K562 (cell line): Measurements from ENCODE around the gene CHTOP. TPM values are rescaled to one million over a fixed set of nuclear protein-coding genes. Genes with fewer than 3 reads are reported as not detected.

Experiments used
- ETS2 ChIP-seq: IDR thresholded peaks from 2 replicates; pipeline ENCODE4 v1.6.1; 2016; ENCODE audit warnings: borderline replicate concordance, missing genetic modification characterization, mild to moderate bottlenecking, moderate library complexity, missing compliant biosample characterization; ENCODE audit not compliant: poor library complexity, severe bottlenecking
- JUND ChIP-seq, 2 experiments: IDR thresholded peaks; 2 replicates in 1 of 2; 3 replicates in 1 of 2; pipeline ENCODE4 v1.6.1; 2011; ENCODE audit warnings: borderline replicate concordance in 2 of 2, low read depth in 2 of 2, low read length in 2 of 2, improper control_type of control experiment in 1 of 2, missing biosample characterization in 1 of 2, missing genetic modification characterization in 1 of 2, missing genetic modification reagents in 1 of 2
- MAFK ChIP-seq: IDR thresholded peaks from 2 replicates; pipeline ENCODE4 v1.6.1; 2011; ENCODE audit warnings: low read length, improper control_type of control experiment
- MCM3 ChIP-seq: fragments of 450-650 bp; IDR thresholded peaks from 2 replicates; pipeline ENCODE4 v1.6.1; 2016
- MTA1 ChIP-seq: fragments of 450-650 bp; IDR thresholded peaks from 2 replicates; pipeline ENCODE4 v1.6.1; 2017; ENCODE audit warnings: borderline replicate concordance
- NELFE ChIP-seq: IDR thresholded peaks from 2 replicates; pipeline ENCODE4 v1.6.1; 2011; ENCODE audit warnings: mild to moderate bottlenecking; ENCODE audit not compliant: insufficient read depth, insufficient read length
- NFATC3 ChIP-seq: fragments of 450-650 bp; IDR thresholded peaks from 2 replicates; pipeline ENCODE4 v1.6.1; 2017; ENCODE audit warnings: mild to moderate bottlenecking
- PHF20 ChIP-seq: fragments of 450-650 bp; IDR thresholded peaks from 2 replicates; pipeline ENCODE4 v1.6.1; 2018; ENCODE audit not compliant: partially characterized antibody
- POLR2B ChIP-seq: fragments of 450-650 bp; IDR thresholded peaks from 2 replicates; pipeline ENCODE4 v1.6.1; 2018; ENCODE audit warnings: low read depth; ENCODE audit not compliant: partially characterized antibody
- TRIM28 ChIP-seq: fragments of 450-650 bp; IDR thresholded peaks from 2 replicates; pipeline ENCODE4 v1.6.1; 2017
- XRCC5 ChIP-seq: fragments of 200-400 bp; formaldehyde crosslinking; IDR thresholded peaks from 2 replicates; pipeline ENCODE4 v1.6.1; 2017; ENCODE audit warnings: low read depth, mild to moderate bottlenecking, low read length
- ZNF3 ChIP-seq: fragments of 250-450 bp; sonication (Bioruptor Pico); IDR thresholded peaks from 2 replicates; pipeline ENCODE4 v1.5.0; 2021; ENCODE audit warnings: mild to moderate bottlenecking, moderate library complexity
- polyA plus RNA-seq, 8 experiments: library from polyadenylated mRNA; depleted of rRNA in 4 of 8; stranded (reverse) in 5 of 8; unstranded in 3 of 8; fragments of >200 nt; fragmentation: Nextera tagmentation in 2 of 8; fragmentation: Illumina TruSeq in 1 of 8; extraction: Ambion mirVana in 2 of 8; extraction: Trizol in 1 of 8; gene quantifications; 2 replicates each; pipeline versions ENCODE4 v1.2.1 to v1.2.3, GENCODE V29; 2011 to 2014; ENCODE audit warnings: inconsistent platforms in 1 of 8, missing spikeins in 1 of 8
- total RNA-seq, 7 experiments: library from RNA; depleted of rRNA in 6 of 7; stranded (reverse); fragments of >200 nt in 6 of 7; fragmentation: Illumina TruSeq in 2 of 7; extraction: Trizol in 2 of 7; gene quantifications; 2 replicates each; pipeline versions ENCODE4 v1.2.1 to v1.2.3, GENCODE V29; 2011 to 2021; ENCODE audit warnings: low replicate concordance in 1 of 7
- TF ChIP-seq, protein P1 (sequence below), 2 experiments: fragments of 250-450 bp in 1 of 2; fragments of 450-650 bp in 1 of 2; sonication (Bioruptor Pico) in 1 of 2; IDR thresholded peaks; 2 replicates each; pipeline versions ENCODE4 v1.6.1 to v1.8.0; 2016 to 2021; ENCODE audit warnings: mild to moderate bottlenecking in 2 of 2, moderate library complexity in 2 of 2, missing compliant biosample characterization in 1 of 2, missing genetic modification characterization in 1 of 2
- TF ChIP-seq, protein P2 (sequence below): fragments of 250-450 bp; sonication (Bioruptor Pico); IDR thresholded peaks from 2 replicates; pipeline ENCODE4 v1.8.0; 2021; ENCODE audit warnings: moderate library complexity, mild to moderate bottlenecking, inconsistent platforms
- TF ChIP-seq, protein P3 (sequence below), 2 experiments: fragments of 450-650 bp; IDR thresholded peaks; 2 replicates each; pipeline ENCODE4 v1.6.1; 2018; ENCODE audit warnings: mild to moderate bottlenecking in 2 of 2, low read depth in 1 of 2; ENCODE audit not compliant: partially characterized antibody in 2 of 2

Gene CHTOP
- total and polyA plus RNA-seq, 9 of the 15 experiments (the other 6 are each of a cell fraction or from before 2014, with no cell fraction given), result 10.2 to 91.8 (median 60.8) TPM

DNA sequence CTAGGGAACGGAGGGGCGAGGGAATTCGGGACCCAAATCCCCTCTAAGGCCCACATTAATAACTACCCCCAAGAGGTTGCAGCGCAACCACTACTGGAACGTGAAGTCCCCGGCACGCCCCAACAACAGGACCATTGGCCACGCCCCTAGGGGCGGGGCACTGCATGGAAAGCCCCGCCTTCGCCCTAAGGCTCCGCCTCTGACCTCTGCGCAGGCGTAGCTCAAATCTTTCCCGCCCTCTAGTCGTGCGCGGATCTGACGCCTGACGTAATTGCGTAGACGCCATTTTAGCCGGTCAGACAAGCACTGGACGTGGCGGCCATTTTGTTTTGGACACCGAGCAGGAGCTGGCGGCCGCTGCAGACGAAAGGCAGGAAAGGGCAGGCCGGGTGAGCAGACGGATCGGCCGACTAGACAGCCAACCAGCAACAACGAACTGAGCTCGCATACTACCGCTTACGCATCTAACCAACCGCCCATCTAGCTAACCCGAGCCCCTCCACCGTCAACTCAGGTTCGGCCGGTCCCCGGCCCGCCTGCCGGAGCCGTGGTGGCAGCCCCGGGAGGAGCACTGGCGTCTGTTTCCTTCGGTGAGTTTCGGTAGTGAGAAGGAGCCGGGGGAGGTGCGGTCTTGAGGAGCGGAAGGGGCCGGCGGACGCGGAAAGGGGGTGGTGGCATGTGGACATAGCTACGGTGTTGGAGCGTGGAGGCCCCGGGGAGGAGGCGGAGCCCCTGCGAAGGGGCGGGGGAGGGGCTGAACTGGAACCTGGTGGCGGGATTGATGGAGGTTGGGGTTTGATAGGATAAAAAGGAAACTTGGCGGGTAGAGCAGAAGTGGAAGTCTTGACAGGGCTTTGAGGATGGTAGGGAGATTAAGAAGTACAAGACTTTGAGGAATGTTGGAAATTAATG lies at the start of gene CHTOP (continued):
- TF ChIP-seq, protein P1, sequence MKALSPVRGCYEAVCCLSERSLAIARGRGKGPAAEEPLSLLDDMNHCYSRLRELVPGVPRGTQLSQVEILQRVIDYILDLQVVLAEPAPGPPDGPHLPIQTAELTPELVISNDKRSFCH (CRISPR knock-in tag; IDR thresholded peaks at IDR 0.05), result no peak
- TF ChIP-seq, protein P1 (tag; IDR thresholded peaks at IDR 0.05), result no peak
- TF ChIP-seq, protein P2, sequence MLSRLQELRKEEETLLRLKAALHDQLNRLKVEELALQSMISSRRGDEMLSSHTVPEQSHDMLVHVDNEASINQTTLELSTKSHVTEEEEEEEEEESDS, result no peak
- TF ChIP-seq MTA1, result no peak
- peak; percentile 65 for TF ChIP-seq PHF20
- TF ChIP-seq MCM3, result no peak
- TF ChIP-seq POLR2B, result peak; percentile 95
- no peak for TF ChIP-seq XRCC5
- TF ChIP-seq NELFE, result no peak
- peak; percentile 36; the same call in 1 of the 2 replicates for TF ChIP-seq TRIM28
- TF ChIP-seq MAFK, result peak; percentile 7; the same call in 1 of the 2 replicates
- no peak for TF ChIP-seq ETS2 (tag)
- no peak for TF ChIP-seq NFATC3
- TF ChIP-seq, protein P3, sequence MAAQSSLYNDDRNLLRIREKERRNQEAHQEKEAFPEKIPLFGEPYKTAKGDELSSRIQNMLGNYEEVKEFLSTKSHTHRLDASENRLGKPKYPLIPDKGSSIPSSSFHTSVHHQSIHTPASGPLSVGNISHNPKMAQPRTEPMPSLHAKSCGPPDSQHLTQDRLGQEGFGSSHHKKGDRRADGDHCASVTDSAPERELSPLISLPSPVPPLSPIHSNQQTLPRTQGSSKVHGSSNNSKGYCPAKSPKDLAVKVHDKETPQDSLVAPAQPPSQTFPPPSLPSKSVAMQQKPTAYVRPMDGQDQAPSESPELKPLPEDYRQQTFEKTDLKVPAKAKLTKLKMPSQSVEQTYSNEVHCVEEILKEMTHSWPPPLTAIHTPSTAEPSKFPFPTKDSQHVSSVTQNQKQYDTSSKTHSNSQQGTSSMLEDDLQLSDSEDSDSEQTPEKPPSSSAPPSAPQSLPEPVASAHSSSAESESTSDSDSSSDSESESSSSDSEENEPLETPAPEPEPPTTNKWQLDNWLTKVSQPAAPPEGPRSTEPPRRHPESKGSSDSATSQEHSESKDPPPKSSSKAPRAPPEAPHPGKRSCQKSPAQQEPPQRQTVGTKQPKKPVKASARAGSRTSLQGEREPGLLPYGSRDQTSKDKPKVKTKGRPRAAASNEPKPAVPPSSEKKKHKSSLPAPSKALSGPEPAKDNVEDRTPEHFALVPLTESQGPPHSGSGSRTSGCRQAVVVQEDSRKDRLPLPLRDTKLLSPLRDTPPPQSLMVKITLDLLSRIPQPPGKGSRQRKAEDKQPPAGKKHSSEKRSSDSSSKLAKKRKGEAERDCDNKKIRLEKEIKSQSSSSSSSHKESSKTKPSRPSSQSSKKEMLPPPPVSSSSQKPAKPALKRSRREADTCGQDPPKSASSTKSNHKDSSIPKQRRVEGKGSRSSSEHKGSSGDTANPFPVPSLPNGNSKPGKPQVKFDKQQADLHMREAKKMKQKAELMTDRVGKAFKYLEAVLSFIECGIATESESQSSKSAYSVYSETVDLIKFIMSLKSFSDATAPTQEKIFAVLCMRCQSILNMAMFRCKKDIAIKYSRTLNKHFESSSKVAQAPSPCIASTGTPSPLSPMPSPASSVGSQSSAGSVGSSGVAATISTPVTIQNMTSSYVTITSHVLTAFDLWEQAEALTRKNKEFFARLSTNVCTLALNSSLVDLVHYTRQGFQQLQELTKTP (IDR thresholded peaks at IDR 0.05; ENCODE audit: low read depth in 1 of 2, partially characterized antibody in 2 of 2), result peak; percentile 42 to 49
- TF ChIP-seq ZNF3 (CRISPR knock-in tag), result no peak
- TF ChIP-seq JUND (IDR thresholded peaks at IDR 0.05; ENCODE audit: borderline replicate concordance, low read depth, low read length), result peak; percentile 83
- TF ChIP-seq JUND (tag; IDR thresholded peaks at IDR 0.05; ENCODE audit: borderline replicate concordance, low read depth, low read length), result peak; percentile 82; the same call in 2 of the 3 replicates
